Thoracic aorta (tissue), 2 donors: ENCODE results near the gene IL10. TPM values are rescaled to one million over a fixed set of nuclear protein-coding genes. Genes with fewer than 3 reads are reported as not detected.

Source experiments
- ATAC-seq: fragments of 150-250 bp; one replicate; pipeline ENCODE4 v1.8.0; 2017; ENCODE audit warnings: low read depth; ENCODE audit not compliant: insufficient number of reproducible peaks, low FRiP score
- DNase-seq: peaks from one replicate; pipeline ENCODE4 v3.0.0-alpha.2; 2020; ENCODE audit warnings: low spot score
- H3K27ac ChIP-seq, 2 donors: fragments of 200-600 bp; sonication (generic); 1 replicate in 1 of 2; 2 replicates in 1 of 2; pipeline ENCODE4 v1.5.1; 2016; ENCODE audit warnings: mild to moderate bottlenecking in 2 of 2, moderate library complexity in 2 of 2
- H3K27me3 ChIP-seq: fragments of 200-600 bp; sonication (generic); replicated peaks from 2 replicates; pipeline ENCODE4 v1.6.0; 2016; ENCODE audit warnings: mild to moderate bottlenecking; ENCODE audit not compliant: insufficient read depth
- H3K36me3 ChIP-seq: fragments of 200-600 bp; sonication (generic); one replicate; pipeline ENCODE4 v1.5.1; 2016
- H3K4me1 ChIP-seq, 2 donors: fragments of 200-600 bp; sonication (generic); 1 replicate in 1 of 2; 2 replicates in 1 of 2; pipeline versions ENCODE4 v1.5.1 to v1.6.0; 2016; ENCODE audit warnings: low read depth in 2 of 2, mild to moderate bottlenecking in 1 of 2; ENCODE audit not compliant: control insufficient read depth in 1 of 2
- H3K4me3 ChIP-seq: fragments of 200-600 bp; sonication (generic); 2 replicates; pipeline ENCODE4 v1.5.1; 2016; ENCODE audit warnings: mild to moderate bottlenecking
- H3K9me3 ChIP-seq: fragments of 200-600 bp; sonication (generic); 2 replicates; pipeline ENCODE4 v1.5.1; 2016
- CTCF ChIP-seq: fragments of 200-600 bp; sonication (generic); IDR thresholded peaks from one replicate; pipeline ENCODE4 v1.5.1; 2019; ENCODE audit warnings: antibody characterized with exemption
- total RNA-seq, 2 donors: library from RNA; depleted of rRNA; stranded (reverse); fragments of >200 nt; gene quantifications; one replicate each; pipeline versions ENCODE4 v1.1.0 to v1.2.3, GENCODE V29; 2016

IL10 gene
- total RNA-seq, 2 donors from 2014 or later = 19.8 to 40.9 TPM

- Histone ChIP-seq H3K27ac (no peak overlapping the region), H3K36me3 (no peaks in the 10 kb centered on the region), H3K4me1 (no peaks in the 10 kb centered on the region), H3K4me3 (no peak overlapping the region), H3K9me3 (no peaks in the 10 kb centered on the region), H3K27me3 (no peaks in the 10 kb centered on the region)
- no peak for TF ChIP-seq CTCF
- DNase-seq (no peak), ATAC-seq (no peak)
Measured at GRCh38 chr1:206761159-206761768, 11.0 kb downstream of the IL10 start.

GRCh38 chr1:206760590-206760989 is 11.7 kb downstream of the IL10 start:
- TF ChIP-seq CTCF = no peak
- Histone ChIP-seq H3K4me1 (no peaks in the 10 kb centered on the region), H3K4me3 (no peak overlapping the region), H3K27ac (no peak overlapping the region), H3K27me3 (no peaks in the 10 kb centered on the region), H3K36me3 (no peaks in the 10 kb centered on the region), H3K9me3 (no peaks in the 10 kb centered on the region)
- ATAC-seq (no peak), DNase-seq (no peak)

GRCh38 chr1:206757524-206758266 is 14.6 kb downstream of the IL10 start:
- no peak overlapping the region for H3K4me3 ChIP-seq
- H3K9me3 ChIP-seq = no peaks in the 10 kb centered on the region
- H3K4me1 ChIP-seq = no peaks in the 10 kb centered on the region
- H3K36me3 ChIP-seq = no peaks in the 10 kb centered on the region
- TF ChIP-seq CTCF = no peak
- H3K27me3 ChIP-seq = no peaks in the 10 kb centered on the region
- ATAC-seq (no peak), DNase-seq (no peak)
- no peak overlapping the region for H3K27ac ChIP-seq

- Histone ChIP-seq H3K36me3 (no peaks in the 10 kb centered on the region), H3K4me1 (no peaks in the 10 kb centered on the region), H3K27me3 (no peaks in the 10 kb centered on the region), H3K9me3 (no peaks in the 10 kb centered on the region), H3K4me3 (no peak overlapping the region), H3K27ac (no peak overlapping the region)
- ATAC-seq (no peak), DNase-seq (no peak)
- no peak for TF ChIP-seq CTCF
Measured at GRCh38 chr1:206754011-206754410, 18.3 kb downstream of the IL10 start.

GRCh38 chr1:206753141-206753540 is 19.2 kb downstream of the IL10 start:
- ATAC-seq (no peak), DNase-seq (no peak)
- TF ChIP-seq CTCF = no peak
- H3K9me3 ChIP-seq = no peaks in the 10 kb centered on the region
- no peaks in the 10 kb centered on the region for H3K36me3 ChIP-seq
- no peaks in the 10 kb centered on the region for H3K27me3 ChIP-seq
- H3K27ac ChIP-seq = no peak overlapping the region
- no peaks in the 10 kb centered on the region for H3K4me1 ChIP-seq
- H3K4me3 ChIP-seq = no peak overlapping the region
